Stimulated activated naive CD8-positive, alpha-beta T cell treated with anti-CD3 and anti-CD28 coated beads, Interleukin-15, Interleukin-2, amounts not matched to agents 100 U/mL and 50 U/mL, for 24 hours (primary cell): ENCODE results near the gene CS.

Source experiments
- ATAC-seq: fragments of 150-1000 bp; cut with Tn5 transposase; one replicate; pipeline ENCODE4 v1.10.0; 2021
- DNase-seq: peaks from one replicate; pipeline ENCODE4 v3.0.0; 2021

Gene CS

DNA sequence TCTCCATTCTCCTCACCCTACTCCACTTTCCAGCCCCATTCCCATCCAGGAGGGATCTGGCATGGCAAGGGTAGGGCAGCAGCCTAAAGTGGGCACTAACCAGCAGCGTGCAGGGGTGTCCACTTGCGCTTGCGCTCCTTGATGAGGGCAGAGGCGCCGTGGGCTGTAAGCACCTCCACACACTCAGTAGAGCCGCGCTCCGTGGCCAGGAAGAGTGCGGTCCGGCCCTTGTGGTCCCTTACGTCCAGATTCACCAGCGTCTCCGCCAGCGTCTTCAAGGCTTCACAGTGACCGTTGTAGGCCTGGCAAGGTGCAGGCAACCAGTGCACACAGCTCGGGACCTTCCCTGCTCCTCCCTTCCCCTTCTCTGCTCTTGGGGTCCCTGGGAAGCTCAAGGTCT lies 52.2 kb downstream of the CS start:
- no peak for DNase-seq
- ATAC-seq, result no peak

DNA sequence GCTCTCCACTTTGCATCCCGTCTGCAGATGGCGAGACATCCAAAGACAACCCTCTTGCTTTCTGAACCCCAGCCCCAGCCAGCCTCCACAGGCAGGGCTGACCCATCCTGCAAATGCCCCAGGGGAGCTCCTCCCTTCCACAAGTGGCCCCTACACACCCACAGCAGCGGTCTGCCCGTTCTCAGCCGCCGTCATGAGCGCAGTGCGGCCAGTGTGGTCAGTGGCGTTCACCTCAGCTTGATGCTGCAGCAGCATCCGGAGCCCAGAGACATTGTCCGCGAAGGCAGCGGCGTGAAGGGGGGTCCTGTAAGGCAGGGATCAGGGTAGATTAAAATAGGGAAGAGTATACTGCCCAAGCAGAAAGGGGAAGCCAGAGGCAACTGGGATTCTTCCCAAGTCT lies 55.6 kb downstream of the CS start:
- ATAC-seq (no peak), DNase-seq (no peak)

DNA sequence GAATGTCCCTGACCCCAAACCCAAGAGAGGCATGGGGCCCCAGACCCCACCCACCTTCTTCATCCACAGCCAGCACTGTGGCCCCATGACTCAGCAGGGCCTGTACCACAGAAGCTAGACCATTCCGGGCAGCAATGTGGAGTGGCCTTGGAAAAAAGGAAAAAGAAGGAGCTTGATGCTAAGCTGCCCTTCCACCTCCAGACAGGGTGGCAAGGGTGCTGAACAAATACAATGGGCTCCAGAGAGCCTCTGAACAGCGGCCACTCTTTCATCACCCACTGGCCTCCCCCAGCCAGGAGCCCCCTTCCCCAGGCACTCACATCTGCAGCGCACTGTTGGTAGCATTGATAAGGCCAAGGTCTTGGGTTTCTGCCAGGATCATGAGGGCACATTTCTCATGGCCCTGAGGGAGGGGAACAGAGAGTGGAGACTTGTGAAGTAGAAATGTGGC lies 56.4 kb downstream of the CS start:
- no peak for ATAC-seq
- DNase-seq, result no peak

DNA sequence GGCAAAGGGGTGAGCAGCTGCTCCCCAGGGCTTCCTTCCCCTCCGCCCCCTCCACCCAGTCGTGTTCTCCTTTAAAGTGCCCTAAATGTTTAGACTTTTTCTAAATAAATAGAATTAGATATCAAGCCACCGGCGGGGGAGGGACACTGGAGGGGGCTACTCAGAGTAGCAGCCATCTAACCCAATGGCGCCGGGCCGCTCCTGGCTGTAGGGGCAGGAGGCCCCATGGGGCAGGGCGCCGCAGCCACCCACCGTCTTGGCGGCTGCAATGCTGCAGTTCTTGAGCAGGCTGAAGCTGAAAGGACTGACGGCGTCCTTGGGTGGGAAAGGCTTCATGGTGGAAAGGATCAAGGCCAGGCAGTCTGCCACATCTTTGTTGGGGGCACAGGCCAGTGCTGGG lies 57.1 kb downstream of the CS start:
- ATAC-seq (no peak), DNase-seq (no peak)

DNA sequence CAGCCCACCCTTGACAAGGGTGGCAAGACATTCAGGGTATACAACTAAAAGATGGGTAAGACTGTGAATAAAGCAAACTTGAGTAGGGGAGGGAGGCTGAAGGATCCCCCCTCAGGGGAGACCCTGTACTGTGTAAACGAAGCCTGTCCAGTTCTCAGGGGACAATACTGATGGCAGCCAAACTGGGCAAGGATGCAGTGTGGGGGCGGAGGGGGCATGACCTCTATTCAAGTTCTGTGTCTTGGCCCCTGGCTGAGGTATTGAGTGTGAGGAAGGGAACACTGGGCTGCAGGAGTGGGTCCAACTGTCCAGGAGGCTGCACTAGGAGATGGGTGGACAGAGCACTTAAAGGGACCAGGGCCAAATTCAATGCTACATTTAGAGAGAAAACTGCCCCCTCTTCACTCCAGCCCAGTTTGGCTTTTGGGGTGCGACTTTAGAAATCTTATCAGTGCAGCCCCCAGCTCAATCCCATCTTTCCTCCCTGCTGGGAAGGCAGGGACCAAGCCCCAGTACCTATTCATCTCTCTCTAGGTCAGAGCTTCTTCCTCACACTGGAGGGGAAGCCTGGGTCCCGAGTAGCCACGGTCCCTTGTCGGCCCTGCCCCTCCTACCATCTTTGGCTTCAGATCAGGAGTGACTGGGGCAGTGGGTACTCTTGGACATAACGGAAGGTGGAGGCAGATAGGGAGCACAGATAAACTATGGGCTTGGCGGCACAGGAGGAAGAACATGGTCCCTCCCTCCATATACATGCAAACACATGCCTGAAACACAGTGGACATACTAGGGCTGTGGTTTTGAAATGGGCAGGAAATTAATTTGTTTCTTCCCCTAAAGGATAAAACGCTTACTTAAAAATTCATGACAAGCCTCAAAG lies 58.5 kb downstream of the CS start:
- ATAC-seq (no peak), DNase-seq (no peak)

DNA sequence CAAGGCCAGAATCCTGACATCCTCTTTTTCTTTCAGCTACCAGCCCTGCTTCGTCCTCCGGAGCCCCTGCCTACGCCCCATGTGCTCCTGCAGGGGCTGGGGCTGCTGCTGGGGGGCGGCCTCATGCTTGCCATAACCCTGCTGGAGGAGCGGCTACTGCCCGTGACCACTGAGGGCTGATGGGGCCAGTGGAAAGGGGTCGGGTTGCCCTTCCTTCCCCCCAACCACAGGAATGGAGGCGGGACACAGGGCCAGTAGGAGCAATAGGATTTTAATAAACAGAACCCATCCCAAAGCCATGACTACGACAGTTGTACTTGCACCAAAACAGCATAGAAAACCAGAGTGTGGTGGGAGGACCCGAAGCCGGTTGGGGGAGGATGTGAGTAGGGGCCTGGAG lies 62.6 kb downstream of the CS start:
- ATAC-seq, result no peak
- no peak for DNase-seq

DNA sequence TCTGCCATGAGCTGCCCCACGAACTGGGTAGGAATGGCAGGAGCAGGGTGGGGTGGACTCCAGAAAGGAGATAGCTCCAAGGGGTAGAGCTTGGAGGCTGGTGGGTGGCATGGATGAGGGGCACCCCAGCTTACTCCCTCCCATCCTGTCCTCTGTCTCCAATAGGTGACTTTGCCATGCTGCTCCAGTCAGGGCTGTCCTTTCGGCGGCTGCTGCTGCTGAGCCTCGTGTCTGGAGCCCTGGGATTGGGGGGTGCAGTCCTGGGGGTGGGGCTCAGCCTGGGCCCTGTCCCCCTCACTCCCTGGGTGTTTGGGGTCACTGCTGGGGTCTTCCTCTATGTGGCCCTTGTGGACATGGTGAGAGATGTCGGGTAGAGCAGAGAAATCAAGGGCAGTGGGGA lies 63.1 kb downstream of the CS start:
- ATAC-seq, result no peak

DNA sequence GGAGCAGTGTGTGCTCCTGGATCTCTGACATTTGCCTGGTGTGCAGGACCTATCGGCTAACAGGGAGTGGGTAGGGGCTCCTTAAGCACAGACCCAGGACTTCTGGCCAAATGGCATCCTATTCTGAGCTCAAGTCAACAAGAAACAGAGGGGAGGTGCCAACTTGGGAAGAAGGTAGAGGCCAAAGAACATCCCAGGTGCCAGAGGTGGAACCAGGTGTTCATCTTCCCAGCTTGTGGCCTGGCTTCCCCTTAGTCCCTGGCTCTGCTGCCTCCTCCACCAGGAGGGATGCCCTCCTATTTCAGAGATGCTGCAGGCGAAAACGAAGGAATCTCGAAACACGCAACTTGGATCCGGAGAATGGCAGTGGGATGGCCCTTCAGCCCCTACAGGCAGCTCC lies 64.0 kb downstream of the CS start:
- DNase-seq (no peak), ATAC-seq (no peak)

More for the DNA sequence above, 63.1 kb downstream of the CS start:
- DNase-seq, result no peak

DNA sequence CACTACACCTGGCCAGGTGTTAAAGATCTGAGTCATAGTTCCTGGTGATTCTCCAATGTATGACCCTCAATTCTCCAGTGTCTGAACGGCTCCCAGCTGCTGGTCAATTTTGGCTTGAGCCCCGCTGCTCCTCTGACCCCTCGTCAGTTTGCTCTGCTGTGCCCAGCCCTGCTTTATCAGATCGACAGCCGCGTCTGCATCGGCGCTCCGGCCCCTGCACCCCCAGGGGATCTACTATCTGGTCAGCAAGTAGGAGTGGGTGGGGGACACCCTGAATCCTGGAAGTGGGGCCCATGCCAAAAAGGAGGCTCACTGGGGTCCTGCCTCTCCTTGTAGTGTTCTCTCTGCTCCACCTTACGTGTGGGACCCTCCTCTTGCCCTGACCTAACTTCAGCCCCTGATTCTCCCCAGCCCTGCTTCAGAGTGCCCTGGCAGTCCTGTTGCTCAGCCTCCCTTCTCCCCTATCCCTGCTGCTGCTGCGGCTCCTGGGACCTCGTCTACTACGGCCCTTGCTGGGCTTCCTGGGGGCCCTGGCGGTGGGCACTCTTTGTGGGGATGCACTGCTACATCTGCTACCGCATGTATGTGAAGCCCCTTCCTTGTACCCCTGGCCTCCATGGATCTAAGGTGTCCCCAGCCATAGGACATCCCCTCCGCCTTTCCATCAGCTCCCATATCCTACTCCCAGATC lies 65.2 kb downstream of the CS start:
- ATAC-seq (no peak), DNase-seq (no peak)

DNA sequence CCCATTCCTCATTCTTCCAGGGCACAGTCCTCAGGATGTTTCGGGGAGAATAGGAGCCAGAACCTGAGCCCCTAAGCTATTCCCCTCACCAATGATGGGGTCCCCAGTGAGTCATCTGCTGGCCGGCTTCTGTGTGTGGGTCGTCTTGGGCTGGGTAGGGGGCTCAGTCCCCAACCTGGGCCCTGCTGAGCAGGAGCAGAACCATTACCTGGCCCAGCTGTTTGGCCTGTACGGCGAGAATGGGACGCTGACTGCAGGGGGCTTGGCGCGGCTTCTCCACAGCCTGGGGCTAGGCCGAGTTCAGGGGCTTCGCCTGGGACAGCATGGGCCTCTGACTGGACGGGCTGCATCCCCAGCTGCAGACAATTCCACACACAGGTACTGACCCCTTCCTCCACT lies 68.9 kb downstream of the CS start:
- no peak for ATAC-seq

DNA sequence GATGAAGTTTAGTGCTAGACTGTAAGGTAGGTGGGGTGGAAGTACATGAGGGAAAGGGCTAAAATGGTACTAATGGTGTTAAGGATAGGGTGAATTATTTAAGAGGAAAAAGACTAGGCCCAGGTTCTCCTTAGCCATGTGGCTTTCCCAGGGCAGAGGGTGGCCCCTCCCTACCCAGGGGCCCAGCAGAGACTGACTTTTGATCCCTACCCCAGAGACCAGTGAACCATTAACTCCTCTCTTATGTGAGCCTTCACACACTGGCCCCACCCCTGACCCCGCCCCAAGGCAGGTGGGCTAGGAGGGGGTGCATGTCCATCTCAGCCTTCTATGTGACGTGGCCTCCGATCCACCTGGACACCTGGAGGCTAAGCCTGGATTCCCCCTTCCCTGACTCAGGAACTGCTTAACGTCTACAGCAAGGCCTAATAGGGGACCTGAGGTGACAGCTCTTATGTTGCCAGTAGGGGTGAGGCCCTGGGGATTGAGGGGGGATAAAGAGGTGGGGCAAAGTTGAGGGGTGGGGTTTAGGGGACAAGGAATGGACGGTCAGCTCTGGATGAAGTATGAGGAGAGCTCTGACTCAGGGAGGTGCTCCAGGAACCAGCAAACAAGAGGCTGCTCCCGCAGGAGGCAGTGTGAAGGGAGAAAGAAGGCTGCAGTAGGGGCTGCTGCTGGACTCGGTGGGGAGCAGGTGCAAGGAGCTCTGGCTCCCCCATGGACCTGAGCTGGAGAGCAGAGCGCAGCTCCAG lies 69.5 kb downstream of the CS start:
- DNase-seq (no peak), ATAC-seq (no peak)

More for the DNA sequence above, 68.9 kb downstream of the CS start:
- no peak for DNase-seq

DNA sequence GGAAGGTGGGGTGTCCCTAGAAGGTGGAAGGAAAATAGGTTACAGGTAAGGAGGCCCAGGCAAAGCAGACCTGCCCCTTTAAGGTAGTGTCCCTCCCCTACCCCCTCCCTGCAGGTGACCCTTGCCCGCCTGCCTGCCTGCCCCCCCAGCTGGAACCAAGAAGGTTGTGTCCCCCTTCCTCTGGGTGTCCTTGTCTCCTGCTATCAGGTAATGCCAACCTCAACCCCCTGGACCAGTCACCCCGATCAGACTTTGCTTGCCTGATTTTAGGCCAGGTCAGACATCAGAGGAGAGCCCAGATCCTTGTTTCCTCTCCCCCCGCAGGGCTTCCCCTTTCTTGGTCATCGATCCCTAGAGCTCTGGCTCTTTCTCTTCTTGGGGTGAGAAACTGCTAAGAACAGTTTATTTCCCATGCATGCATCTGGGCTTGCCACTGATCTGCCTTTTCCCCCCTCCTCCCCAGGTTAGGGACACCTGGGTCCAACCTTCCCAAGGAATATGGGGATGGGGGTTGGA lies 70.2 kb downstream of the CS start, which contains the start of gene SLC39A5:
SLC39A5 (plus strand) TSS at position 136 of the 516 bp plus-strand sequence. CDS start 1,224 bp downstream, outside the sequence.
- ATAC-seq, result no peak
- no peak for DNase-seq

DNA sequence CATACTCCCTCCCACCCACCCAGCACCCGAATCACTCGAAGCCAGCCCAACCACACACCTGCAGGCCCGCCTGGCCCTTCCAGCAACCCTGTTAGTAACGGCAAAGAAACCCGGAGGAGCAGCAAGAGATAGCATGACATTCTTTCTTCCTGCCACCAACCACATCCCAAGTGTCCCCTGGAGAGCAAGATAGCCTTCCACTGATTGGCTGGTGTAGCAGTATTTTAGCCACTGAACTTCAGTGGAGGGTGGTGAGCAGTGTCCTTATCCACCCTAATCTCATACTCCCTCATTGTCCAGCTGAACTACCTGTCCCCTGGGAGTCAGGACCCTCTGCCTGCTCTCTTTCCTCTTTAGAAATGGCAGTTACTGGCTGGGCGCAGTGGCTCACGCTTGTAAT lies 71.0 kb downstream of the CS start:
- DNase-seq, result no peak
- ATAC-seq, result no peak

DNA sequence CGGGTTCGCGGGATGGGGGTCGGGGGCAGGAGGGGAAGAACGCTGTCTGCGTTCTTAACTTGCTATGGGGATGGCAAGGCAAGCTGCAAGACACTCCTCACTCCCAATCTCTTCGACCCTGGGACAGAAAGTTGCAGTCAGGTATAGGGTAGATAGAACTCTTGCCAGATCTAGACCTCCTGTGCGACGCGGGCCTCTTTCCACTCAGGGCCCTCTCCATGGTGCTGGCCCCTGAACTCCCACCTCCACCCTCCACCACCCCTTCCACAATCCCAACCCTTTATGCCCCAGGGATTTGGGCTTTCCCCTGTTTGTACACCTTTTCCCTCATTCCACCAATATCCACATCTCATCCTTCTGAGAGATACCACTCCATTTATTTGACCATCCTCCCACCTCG lies 75.2 kb downstream of the CS start:
- DNase-seq, result peak; percentile 12
- no peak for ATAC-seq

DNA sequence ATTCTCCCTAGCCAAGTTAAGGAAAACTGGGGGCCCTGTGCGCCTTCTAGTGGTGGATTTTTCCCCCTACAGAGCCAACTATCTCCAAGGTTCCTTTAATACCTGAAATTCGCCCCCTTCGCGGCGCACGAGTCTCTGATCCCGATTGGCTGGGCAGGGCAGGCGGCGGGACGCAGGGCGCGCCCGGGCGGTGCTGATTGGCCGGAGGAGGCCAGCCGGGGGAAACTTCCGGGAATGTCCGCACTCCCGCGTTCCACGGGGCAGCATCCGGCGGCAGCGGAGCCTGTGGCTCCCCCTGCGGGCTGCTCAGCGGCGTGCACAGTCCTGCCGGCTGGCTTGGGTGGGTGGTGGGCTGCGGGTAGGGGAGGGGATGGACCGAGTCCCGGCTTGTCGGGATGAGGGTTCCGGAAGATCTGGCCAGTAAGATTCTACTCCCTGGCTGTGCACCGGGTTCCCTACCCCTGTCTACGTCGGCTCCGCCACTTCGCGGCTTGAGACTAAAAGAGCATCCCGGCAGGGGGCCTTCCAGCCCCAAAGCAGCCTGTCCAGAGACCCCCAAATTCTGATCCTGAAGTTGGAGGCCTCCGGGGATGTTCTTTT lies 75.9 kb downstream of the CS start, which contains the start of gene NABP2:
NABP2 (plus strand) TSS at position 241 of the 600 bp plus-strand sequence. CDS start 515 bp downstream, outside the sequence.
- DNase-seq (peak; percentile 97), ATAC-seq (peak; percentile 91)

DNA sequence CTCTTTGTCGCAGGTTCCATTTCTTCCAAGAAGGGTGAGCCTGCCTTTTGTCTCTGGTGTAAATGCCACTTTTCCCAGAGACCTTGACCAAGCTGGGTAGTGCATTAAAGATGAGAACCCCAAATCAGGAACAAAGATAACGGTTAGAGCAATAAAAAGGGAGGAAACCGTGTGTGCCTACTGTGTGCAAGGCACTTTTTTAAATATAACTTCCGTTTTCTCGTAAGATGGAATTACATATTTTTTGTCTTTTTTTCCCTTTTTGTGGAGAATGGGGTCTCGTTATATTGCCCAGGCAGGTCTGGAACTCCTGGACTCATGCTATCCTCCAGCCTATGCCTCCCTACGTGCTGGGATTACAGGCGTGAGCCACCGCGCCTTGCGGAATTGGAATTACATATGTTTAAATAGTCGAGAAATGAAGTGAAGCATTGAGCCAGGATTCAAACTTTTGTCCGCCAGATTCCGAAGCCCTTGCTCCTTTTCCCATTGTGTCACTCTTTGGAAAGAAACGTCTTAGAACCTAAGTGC lies 76.5 kb downstream of the CS start:
- DNase-seq, result no peak
- ATAC-seq, result no peak

DNA sequence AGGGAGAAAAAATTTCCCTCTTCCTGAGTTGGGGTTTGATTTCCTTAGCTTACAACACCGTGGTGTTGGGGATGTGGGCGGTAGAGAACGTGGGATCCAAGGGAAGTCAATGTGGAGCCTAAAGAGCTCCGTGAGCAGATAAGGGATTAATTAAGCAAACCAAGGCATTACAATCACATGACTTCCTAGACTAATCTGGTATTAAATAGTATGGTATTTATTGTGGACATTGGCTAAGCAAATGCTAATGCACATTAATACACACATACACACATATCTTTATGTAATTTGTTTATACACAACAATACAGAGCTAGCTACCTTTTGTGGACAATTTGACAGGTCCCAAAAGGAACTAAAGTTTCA lies 77.6 kb downstream of the CS start:
- no peak for DNase-seq
- ATAC-seq, result no peak

DNA sequence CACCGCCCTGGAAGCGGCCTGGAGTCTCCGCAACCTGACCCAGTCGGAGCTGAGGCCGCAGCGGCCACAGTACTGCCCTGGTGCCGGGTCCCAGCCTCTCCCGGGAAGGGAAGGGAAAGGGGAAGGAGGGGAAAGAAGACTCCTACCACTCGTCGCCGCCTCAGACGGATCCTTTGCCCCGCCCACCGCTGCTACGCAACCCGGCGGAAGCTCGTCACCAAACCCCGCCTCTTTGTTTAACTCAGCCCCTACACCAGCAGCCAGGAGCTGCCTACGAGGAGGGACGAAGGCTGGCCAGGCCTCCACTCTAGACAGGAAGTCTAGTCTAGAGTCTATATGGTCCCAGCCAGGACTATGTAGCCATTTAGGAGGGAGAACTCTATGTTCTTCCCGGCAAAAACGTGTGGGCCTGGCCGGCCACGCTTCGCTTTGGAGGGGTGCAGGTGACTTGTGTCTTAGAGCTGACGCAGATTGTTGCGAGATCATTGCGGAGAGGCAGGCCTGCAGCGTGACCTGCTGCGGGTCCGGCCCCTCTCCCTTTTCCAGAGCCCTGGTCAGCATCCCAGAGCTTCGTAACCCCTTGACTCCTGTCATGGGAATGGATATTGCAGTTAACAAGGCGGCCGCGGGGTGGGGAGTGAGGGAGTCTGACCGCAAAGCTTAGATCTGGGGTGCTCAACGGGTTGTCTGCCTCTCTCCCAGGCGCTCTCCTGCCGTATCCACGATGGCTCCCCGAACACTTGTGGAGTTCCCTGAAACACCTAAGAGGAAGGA lies 78.2 kb downstream of the CS start, which contains the start of gene RNF41:
RNF41 (minus strand) TSS at position 166 of the 774 bp plus-strand sequence. CDS start 7,875 bp downstream, outside the sequence.
- DNase-seq, result peak; percentile 95
- ATAC-seq, result peak; percentile 88
